ENCODE results near the gene HOMER2. TPM values are rescaled to one million over a fixed set of nuclear protein-coding genes. Genes with fewer than 3 reads are reported as not detected.

Gene HOMER2
- total and polyA plus RNA-seq, 9 of the 15 experiments (the other 6 are each of a cell fraction or from before 2014, with no cell fraction given): 0.13 to 0.47 (median 0.29) TPM; not detected in 1

- TF ChIP-seq ZBTB40 (IDR thresholded peaks at IDR 0.05) (no peak; the same call in 1 of the 2 replicates), ZBTB40 (CRISPR knock-in tag; IDR thresholded peaks at IDR 0.05) (no peak), LARP7 (IDR thresholded peaks at IDR 0.05) (no peak), MTF1 (CRISPR knock-in tag; IDR thresholded peaks at IDR 0.05; ENCODE audit: borderline replicate concordance) (no peak), ZNF140 (CRISPR knock-in tag; IDR thresholded peaks at IDR 0.05) (no peak), MAFF (IDR thresholded peaks at IDR 0.05; ENCODE audit: low read length) (no peak), FIP1L1 (IDR thresholded peaks at IDR 0.05; ENCODE audit: low read depth, low read length, poor library complexity, severe bottlenecking) (peak; percentile 16), IFI16 (CRISPR knock-in tag; IDR thresholded peaks at IDR 0.05) (no peak), SRSF1 (IDR thresholded peaks at IDR 0.05; ENCODE audit: low read depth, low read length) (no peak), ZBED1 (IDR thresholded peaks at IDR 0.05) (no peak), TAF1 (IDR thresholded peaks at IDR 0.05; ENCODE audit: control insufficient read depth, extremely low read depth, insufficient read depth, low read length, severe bottlenecking) (no peak), POLR2G (IDR thresholded peaks at IDR 0.05; ENCODE audit: low read depth, low read length) (peak; percentile 79), CCNT2 (IDR thresholded peaks at IDR 0.05; ENCODE audit: borderline replicate concordance, extremely low read depth, insufficient read length, low read depth, low read length) (no peak), ZC3H8 (IDR thresholded peaks at IDR 0.05) (no peak), HMGXB4 (CRISPR knock-in tag; IDR thresholded peaks at IDR 0.05) (peak; percentile 82), ZNF696 (CRISPR knock-in tag; conservative IDR thresholded peaks at IDR 0.05) (no peak), MYC (IDR thresholded peaks at IDR 0.05; ENCODE audit: low read depth, low read length) (peak; percentile 58), MYC (CRISPR knock-in tag; IDR thresholded peaks at IDR 0.05; ENCODE audit: borderline replicate concordance, low read depth) (no peak)
These were observed 142.2 kb downstream of the HOMER2 start (continued) for GRCh38 chr15:82810061-82810889.

Measured in K562 (cell line).